MG63 (cell line): ENCODE data around the gene MED20. TPM values are rescaled to one million over a fixed set of nuclear protein-coding genes. Genes with fewer than 3 reads are reported as not detected.
"Not testable (repeated sequence)": the region's sequence is repeated elsewhere in the genome, so short reads cannot be mapped to it uniquely, and the experiment has no call there.

Experiments
- DNase-seq: peaks from one replicate; pipeline ENCODE4 v3.0.0-alpha.2; 2020
- H3K27me3 ChIP-seq: fragments of 250-450 bp; sonication (Bioruptor Pico); 2 replicates; pipeline ENCODE4 v1.5.1; 2020; ENCODE audit warnings: mild to moderate bottlenecking, moderate library complexity
- H3K36me3 ChIP-seq: fragments of 250-450 bp; sonication (Bioruptor Pico); 2 replicates; pipeline ENCODE4 v1.5.1; 2020; ENCODE audit warnings: mild to moderate bottlenecking, moderate library complexity
- H3K4me3 ChIP-seq: fragments of 250-450 bp; sonication (Bioruptor Pico); 2 replicates; pipeline ENCODE4 v1.5.1; 2020; ENCODE audit warnings: mild to moderate bottlenecking, moderate library complexity
- H3K9me3 ChIP-seq: fragments of 250-450 bp; sonication (Bioruptor Pico); 2 replicates; pipeline ENCODE4 v1.5.1; 2020; ENCODE audit warnings: mild to moderate bottlenecking, moderate library complexity
- total RNA-seq: library from RNA; depleted of rRNA; stranded (reverse); fragments of >200 nt; shearing (Covaris generic); gene quantifications from 2 replicates; pipeline ENCODE4 v1.2.3, GENCODE V29; 2014; ENCODE audit warnings: low replicate concordance

The MED20 gene
- total RNA-seq, 1 experiment from 2014 or later, result 7.7 TPM

DNA sequence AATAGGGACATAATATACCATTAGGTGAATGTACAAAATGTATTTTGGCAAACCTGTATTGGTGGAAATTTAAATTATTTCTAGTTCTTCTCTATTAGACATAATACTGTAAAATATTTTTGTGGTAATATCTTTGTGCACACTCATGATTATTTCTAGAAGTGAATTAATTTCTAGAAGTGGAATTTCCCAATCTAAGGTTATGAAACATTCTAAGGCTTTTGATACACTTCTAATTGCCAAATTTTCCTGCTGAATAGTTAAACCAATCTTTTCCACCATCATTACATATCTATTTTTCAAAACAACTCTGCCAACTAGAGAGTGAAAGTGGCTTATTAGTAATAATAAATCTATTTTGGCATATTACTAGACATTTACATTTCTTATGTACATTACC lies 22.5 kb upstream of the MED20 start:
- H3K9me3 ChIP-seq, result no peaks in the 10 kb centered on the region
- DNase-seq, result no peak
- H3K4me3 ChIP-seq, result no peak overlapping the region
- no peaks in the 10 kb centered on the region for H3K27me3 ChIP-seq
- H3K36me3 ChIP-seq, result no peaks in the 10 kb centered on the region

DNA sequence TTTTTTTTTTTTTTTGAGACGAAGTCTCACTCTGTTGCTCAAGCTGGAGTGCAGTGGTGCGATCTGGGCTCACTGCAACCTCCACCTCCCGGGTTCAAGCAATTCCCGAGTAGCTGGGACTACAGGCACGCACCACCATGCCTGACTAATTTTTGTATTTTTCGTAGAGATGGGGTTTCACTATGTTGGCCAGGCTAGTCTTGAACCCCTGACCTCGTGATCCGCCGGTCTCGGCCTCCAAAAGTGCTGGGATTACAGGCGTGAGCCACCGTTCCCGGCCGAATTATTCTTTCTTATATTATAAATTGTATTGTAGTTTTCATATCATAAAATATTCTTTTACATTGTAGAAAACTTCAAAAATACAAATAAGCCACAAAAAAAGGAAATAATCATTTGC lies 21.9 kb upstream of the MED20 start:
- not testable (repeated sequence) for H3K4me3 ChIP-seq, DNase-seq, H3K9me3 ChIP-seq, H3K36me3 ChIP-seq, H3K27me3 ChIP-seq

DNA sequence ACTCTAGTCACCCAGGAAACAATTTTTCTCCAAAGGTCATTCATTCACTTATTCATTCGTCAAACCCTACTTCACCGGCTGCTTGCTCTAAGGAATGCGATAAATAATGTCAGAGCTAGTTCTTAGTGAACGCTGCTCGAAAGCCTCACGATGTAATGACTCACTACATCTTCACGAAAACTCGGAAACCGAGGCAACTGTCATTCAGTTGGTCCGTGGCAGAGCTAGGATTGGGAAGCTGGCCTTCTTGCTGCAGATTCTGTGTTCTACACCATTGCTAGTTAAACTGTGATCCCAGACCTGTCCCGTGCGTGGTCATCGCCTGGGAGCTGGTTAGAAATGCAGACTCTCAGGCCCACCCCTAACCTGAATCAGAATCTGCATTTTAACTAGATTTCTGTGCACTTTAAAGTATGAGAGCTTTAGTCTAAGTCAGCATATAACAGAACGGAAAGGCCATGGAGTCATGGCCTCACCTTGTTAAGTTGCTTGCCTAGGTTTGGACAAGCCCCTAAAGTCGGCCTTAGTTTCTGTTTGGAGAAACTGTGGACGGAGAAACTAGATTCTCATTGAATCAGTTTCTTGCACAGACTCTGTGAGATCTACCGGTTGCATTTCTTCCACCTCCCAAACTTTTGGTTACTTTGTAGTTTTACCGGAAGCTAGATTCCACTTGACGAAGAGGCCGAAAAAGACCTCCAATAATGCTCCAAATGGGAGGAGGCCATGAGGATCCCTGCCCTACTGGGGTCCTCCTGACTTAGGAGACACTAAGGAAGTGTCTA lies 21.3 kb upstream of the MED20 start:
- no peak for DNase-seq
- no peaks in the 10 kb centered on the region for H3K9me3 ChIP-seq
- H3K36me3 ChIP-seq, result no peaks in the 10 kb centered on the region; the same call in 1 of the 2 replicates
- peak overlapping the region; percentile 77 for H3K4me3 ChIP-seq
- no peaks in the 10 kb centered on the region for H3K27me3 ChIP-seq

DNA sequence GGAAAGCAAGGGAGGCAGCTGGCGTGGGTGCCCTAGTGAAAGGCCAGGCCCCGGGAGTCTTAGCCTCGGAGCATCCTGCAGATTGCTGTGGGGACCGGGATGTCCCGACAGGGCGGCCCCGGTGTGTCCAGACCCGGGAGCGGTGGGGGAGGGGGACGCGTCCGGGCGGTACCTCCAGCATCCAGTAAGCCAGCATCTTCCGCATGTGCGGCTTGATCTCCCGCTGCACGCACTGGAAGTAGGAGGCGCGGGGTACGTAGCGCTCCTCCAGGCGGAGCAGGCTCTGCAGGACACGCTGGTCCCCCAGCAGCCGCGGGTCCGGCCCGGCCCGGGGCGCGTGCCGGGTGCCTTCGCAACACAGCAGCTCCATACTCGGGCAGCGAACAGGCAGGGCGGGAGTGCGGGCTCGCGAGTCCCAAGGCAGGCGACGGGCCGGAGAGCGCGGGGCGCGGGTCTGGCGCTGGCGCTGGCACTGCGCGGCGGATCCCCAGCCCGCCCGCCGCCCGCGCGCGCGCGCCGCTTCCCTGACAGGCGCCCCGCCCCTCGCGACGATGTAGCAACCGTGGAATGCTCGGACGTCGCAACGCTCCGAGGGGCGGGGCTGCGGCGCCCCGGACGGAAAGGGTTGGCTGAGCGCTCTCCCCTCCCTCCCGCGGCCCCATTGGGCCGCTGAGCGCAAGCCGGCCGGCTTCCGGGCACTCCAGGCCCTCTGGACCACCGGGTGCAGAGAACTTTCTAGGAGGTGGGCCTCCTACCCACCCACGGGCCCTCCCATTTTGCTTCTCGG lies 20.5 kb upstream of the MED20 start, which contains the start of gene CCND3:
TSS of gene CCND3 (minus strand) at position 529 of the 787 bp plus-strand sequence. CDS start at position 370, 159 bp downstream.
- DNase-seq, result peak; percentile 90

DNA sequence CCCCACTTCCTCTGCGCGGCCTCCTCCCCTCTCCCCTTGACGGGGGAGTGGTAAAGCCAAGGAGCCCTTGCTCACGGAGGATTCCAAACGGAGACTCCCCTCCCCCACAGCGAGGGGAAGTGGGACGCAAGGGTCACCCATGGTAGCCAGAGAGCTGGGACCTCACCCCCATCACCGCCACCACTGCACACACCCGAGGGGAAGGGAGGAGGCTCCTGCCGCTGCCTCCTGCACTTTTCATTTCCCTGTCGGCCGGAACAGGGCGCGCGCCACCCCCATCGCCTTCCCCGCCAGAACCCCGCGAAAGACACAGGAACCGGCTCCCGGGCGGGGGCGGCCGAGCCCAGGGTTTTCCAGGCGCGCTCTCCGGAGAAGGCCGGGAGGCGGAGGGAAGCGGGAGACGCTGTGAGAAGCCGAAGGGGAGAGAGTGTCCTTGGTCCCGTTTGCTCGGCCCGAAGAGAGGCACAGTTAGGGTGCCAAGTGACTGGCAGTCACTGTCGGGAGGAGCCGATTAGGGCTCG lies 19.9 kb upstream of the MED20 start:
- Histone ChIP-seq H3K4me3 (peak overlapping the region; percentile 77), H3K27me3 (no peaks in the 10 kb centered on the region), H3K9me3 (no peaks in the 10 kb centered on the region), H3K36me3 (peaks cover 5% of the 10 kb centered on the region; the same call in 1 of the 2 replicates)
- DNase-seq, result peak; percentile 40

More for the DNA sequence above, 20.5 kb upstream of the MED20 start, which contains the start of gene CCND3:
- H3K36me3 ChIP-seq, result peaks cover 5% of the 10 kb centered on the region; the same call in 1 of the 2 replicates
- no peaks in the 10 kb centered on the region for H3K27me3 ChIP-seq
- no peaks in the 10 kb centered on the region for H3K9me3 ChIP-seq
- H3K4me3 ChIP-seq, result peak within 1 kb of the TSS; percentile 77

DNA sequence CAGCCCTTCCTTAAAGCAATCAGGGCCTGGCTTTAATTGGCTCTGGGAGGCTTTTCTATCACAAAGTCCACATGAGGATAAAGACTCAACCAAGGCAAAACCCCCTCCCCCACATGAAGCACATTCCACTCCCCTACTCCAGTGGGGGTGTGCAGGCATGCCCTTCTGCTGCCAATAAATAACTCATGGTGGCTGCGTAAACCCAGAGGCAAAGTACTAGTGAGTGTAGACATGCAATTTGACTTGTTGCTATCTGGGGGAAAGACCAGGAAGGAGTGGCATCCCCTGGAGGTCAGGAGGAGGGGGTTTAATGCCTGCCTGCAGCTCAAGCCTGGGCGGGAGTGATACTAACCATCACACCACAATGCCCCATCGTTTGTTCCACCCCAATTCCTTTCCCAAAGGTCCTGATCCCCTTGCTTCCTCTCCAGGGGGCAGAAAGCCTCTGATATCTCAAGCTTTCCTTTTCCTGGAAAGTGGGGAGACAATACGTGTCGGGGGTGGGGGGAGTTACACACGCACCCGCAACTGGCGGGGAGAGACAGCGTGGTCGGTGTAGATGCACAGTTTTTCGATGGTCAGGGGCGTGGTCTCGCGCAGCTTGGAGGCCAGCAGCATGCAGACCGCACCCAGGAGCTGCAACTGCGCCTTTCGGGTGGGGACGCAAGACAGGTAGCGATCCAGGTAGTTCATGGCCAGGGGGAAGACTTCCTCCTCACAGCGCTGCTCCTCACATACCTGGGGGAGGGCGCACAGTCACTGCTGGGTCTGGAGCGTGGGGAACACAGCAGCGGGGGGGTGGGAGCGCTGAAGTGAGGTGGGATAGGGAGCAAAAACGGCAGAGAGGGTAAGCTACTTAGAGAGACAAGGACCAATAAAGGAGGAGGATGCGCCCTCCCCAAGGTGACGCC lies 19.2 kb upstream of the MED20 start:
- peaks cover 9% of the 10 kb centered on the region for H3K36me3 ChIP-seq
- DNase-seq, result no peak

DNA sequence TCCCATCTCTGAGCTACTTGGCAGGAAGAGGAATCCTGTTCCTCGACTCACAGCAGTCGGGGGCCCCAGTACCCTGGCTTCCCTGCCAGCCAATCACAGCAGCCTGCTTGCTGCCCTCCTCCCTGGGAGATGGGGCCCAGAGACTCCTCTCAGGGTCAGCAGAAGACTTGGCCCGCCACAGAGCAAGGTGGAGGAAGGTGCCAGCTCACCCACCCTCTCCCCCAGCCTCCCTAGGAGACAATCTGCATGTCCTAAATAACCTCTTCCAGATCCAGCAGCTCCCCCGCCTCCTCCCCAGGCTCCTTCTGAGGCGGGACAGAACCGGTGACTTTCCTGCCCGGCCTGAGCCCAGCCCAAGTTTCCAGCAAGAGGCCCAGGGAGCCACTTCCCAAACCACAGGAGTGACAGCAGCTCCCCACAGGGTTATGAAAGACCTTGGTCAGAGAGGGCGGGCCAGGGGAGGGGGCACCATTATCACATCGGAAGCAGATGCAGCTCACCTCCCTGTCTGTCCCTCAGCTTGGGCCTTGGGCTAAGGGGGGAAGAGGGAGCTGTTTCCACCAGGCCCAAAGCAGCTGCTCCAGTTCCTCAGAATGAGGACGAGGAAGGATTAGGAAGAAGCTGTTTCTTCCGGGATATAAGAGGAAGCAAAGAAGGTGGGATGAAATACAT lies 18.4 kb upstream of the MED20 start:
- H3K27me3 ChIP-seq, result no peaks in the 10 kb centered on the region
- peaks cover 13% of the 10 kb centered on the region for H3K36me3 ChIP-seq
- H3K4me3 ChIP-seq, result no peak overlapping the region
- no peaks in the 10 kb centered on the region for H3K9me3 ChIP-seq
- DNase-seq, result peak; percentile 18

More for the DNA sequence above, 19.2 kb upstream of the MED20 start:
- no peaks in the 10 kb centered on the region for H3K27me3 ChIP-seq
- H3K9me3 ChIP-seq, result no peaks in the 10 kb centered on the region
- H3K4me3 ChIP-seq, result peak overlapping the region; percentile 77

DNA sequence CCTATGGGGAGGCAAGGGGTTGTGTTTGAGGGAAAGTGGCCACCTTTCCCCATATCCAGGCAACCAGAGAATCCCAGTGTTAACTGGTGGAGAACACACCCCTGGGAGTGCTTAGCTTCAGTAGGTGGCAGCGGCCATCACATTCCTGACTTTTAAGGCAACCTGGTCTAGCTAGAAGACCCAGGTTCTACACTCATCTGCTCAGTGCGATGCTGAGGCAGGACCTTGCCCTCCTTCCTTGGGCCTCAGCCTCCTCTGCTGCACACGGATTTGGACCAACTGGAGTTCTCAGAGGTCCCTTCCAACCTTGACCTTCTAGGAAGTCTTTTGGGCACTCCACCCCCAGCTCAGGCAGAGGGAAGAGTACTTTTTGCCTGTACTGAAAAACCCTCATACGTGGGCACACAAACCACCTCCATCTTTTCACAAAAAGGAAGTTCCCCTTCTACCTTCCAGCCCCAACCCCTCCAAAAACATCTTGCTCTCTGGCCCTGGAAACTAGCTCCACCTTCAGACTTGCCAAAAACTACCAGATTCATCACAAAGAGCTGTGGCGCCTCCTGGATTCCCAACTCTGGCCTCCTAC lies 17.7 kb upstream of the MED20 start:
- Histone ChIP-seq H3K36me3 (peaks cover 16% of the 10 kb centered on the region), H3K9me3 (no peaks in the 10 kb centered on the region), H3K4me3 (no peak overlapping the region), H3K27me3 (no peaks in the 10 kb centered on the region)
- DNase-seq, result no peak

DNA sequence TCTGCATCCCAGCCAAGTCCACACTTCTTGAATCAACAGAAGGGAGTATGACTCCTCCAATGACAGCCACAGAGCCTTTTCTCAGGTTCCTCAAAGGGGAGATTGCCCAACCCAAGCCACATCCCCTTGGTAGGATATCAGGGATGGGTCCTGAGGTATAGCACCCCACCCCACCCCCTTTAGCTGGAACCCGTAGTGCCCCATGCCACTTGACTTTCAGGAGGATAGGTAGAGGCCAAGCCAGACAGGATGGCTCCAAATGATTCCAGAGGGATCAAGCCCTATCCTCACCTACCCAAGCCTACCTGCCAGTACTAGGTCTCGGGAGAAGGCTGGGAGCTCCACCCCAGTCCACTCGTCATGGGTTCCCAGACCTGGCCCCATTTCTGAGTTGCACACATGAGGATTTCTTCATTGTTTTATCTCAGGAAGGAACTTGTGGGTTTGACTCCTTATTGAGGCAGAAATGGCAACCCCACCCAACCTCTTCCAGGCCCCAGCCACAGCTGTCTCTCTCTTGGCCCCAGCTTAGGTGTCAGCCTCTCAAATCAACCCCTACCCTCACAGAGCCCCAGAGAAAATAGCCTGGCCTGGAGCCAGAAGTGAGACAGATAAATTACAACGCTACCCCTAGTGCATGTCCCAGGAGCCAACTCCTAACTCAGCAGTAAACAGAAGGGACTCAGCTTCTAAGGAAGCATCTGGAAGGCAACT lies 17.1 kb upstream of the MED20 start:
- Histone ChIP-seq H3K36me3 (peaks cover 18% of the 10 kb centered on the region), H3K27me3 (no peaks in the 10 kb centered on the region), H3K4me3 (no peak overlapping the region), H3K9me3 (no peaks in the 10 kb centered on the region)
- no peak for DNase-seq

DNA sequence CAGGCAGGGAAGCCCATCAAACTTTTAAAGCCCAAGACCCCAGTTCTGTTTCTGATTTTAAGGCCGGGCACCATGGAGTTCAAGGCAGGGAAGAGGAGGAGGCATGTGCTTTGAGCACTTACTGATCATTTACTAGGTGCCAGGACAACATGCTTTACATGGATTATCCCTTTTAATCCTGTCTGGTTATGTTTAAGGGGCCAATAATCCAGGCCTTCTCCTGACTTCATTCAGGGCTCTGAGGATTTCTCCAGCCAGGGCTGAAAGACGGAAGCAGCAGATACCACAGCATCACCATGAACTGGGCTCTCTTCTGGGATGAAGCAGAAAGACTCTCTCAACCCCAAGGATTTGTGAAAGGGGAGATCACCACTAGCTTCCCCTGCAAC lies 16.5 kb upstream of the MED20 start:
- H3K9me3 ChIP-seq, result no peaks in the 10 kb centered on the region
- H3K36me3 ChIP-seq, result peaks cover 20% of the 10 kb centered on the region
- no peak for DNase-seq
- no peak overlapping the region for H3K4me3 ChIP-seq
- no peaks in the 10 kb centered on the region for H3K27me3 ChIP-seq

DNA sequence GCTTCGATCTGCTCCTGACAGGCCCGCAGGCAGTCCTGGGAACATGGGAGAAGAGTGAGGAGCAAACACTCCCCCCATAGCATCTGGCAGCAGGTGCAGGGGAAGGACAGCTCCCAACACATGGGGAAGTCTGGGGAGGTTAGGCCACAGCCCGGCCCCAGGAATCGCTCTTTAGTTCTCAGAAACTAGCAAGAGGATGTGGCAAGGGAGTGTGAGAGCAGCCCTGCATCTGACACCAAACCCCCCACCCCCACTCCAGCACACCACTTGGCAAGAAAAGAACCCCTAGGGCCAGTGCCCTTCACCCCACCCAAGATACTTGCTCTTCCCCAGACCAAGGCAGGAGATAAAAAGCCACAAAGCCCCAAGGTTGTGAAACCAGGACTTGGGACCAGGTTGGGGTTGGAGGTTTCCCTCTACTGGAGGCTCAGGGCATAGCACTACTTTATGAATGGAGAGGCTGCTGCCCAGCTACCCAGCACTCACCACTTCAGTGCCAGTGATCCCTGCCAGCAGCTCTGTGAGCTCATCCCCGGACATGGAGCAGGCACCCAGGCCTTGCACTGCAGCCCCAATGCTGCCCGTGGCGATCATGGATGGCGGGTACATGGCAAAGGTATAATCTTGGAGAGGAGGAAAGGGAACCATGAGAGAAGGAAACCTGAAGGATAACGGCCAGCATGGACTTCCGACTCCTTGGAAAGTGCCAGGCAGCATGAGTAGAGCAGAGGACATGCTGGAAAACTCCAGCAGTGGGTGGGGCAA lies 15.3 kb upstream of the MED20 start:
- peak; percentile 89 for DNase-seq
- peaks cover 24% of the 10 kb centered on the region for H3K36me3 ChIP-seq
- no peaks in the 10 kb centered on the region for H3K9me3 ChIP-seq
- no peak overlapping the region for H3K4me3 ChIP-seq
- no peaks in the 10 kb centered on the region for H3K27me3 ChIP-seq

DNA sequence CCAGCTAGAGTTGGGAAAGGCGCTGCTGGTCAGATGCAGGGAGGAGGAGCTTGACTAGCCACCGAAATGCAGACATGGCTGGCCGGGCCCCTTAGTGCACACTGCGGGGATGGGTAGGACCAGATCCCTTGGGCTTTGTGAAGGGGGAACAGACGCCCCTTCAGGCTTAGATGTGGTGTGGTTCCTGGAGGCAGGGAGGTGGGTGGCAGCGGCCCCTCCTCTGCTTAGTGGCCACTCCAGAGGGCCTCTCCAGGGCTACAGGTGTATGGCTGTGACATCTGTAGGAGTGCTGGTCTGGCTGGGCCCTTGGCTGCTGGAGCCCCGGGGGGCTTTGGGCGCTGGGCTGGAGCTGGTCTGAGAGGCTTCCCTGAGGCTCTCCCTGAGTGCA lies 14.7 kb upstream of the MED20 start:
- no peak for DNase-seq

DNA sequence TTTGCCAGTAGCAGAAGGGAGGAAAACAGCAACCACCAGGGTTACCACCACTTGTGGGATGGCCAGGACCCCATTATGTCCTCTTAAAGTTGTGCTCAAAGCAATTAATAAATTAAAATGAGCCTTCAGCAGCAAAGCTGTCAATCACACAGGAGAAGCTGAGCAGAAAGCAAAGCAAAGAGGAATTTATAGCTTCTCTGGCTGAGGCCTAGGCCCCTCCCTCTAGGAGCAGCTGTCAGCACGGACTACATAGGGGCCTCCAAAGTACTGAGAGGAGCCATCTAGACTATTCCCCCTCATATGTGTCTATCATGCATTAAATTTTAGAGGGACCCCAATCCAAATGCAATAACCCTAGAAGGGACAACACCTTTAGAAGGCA lies 14.2 kb upstream of the MED20 start:
- H3K36me3 ChIP-seq, result peaks cover 28% of the 10 kb centered on the region
- H3K27me3 ChIP-seq, result no peaks in the 10 kb centered on the region
- no peak for DNase-seq
- no peak overlapping the region for H3K4me3 ChIP-seq
- H3K9me3 ChIP-seq, result no peaks in the 10 kb centered on the region

More for the DNA sequence above, 14.7 kb upstream of the MED20 start:
- Histone ChIP-seq H3K27me3 (no peaks in the 10 kb centered on the region), H3K9me3 (no peaks in the 10 kb centered on the region), H3K36me3 (peaks cover 28% of the 10 kb centered on the region), H3K4me3 (no peak overlapping the region)
